Measurements from ENCODE around the gene OCRL. TPM values are rescaled to one million over a fixed set of nuclear protein-coding genes. Genes with fewer than 3 reads are reported as not detected.

OCRL gene
- total RNA-seq, 2 donors from 2014 or later = 10.6 to 12.6 TPM

GRCh38 chrX:129497146-129497843 is 42.8 kb upstream of the OCRL start:
- Histone ChIP-seq H3K4me1 (no peaks in the 10 kb centered on the region), H3K27me3 (no peaks in the 10 kb centered on the region), H3K27ac (no peak overlapping the region), H3K9me3 (no peaks in the 10 kb centered on the region), H3K36me3 (peaks cover 30% of the 10 kb centered on the region), H3K4me3 (no peak overlapping the region)
- no peak for TF ChIP-seq CTCF (IDR thresholded peaks at IDR 0.05)
- DNase-seq (ENCODE audit: low spot score) = no peak

- DNase-seq (ENCODE audit: low spot score) = no peak
- H3K9me3 ChIP-seq = no peaks in the 10 kb centered on the region
- no peak overlapping the region for H3K4me3 ChIP-seq
- no peak for TF ChIP-seq CTCF (IDR thresholded peaks at IDR 0.05)
- H3K27ac ChIP-seq = no peak overlapping the region
- H3K4me1 ChIP-seq = no peaks in the 10 kb centered on the region
- H3K27me3 ChIP-seq = no peaks in the 10 kb centered on the region
- H3K36me3 ChIP-seq = peaks cover 26% of the 10 kb centered on the region
These were observed 29.7 kb upstream of the OCRL start for GRCh38 chrX:129510331-129510730.

GRCh38 chrX:129511689-129512088 is 28.4 kb upstream of the OCRL start:
- H3K36me3 ChIP-seq = peaks cover 16% of the 10 kb centered on the region

GRCh38 chrX:129512409-129512808 is 27.6 kb upstream of the OCRL start:
- no peak overlapping the region for H3K27ac ChIP-seq
- no peaks in the 10 kb centered on the region for H3K27me3 ChIP-seq
- no peak for DNase-seq (ENCODE audit: low spot score)
- peaks cover 14% of the 10 kb centered on the region for H3K36me3 ChIP-seq
- H3K9me3 ChIP-seq = no peaks in the 10 kb centered on the region
- no peak overlapping the region for H3K4me3 ChIP-seq
- no peak for TF ChIP-seq CTCF (IDR thresholded peaks at IDR 0.05)
- no peaks in the 10 kb centered on the region for H3K4me1 ChIP-seq

More at GRCh38 chrX:129511689-129512088, 28.4 kb upstream of the OCRL start:
- TF ChIP-seq CTCF (IDR thresholded peaks at IDR 0.05) = no peak
- H3K4me1 ChIP-seq = no peaks in the 10 kb centered on the region
- H3K4me3 ChIP-seq = no peak overlapping the region
- H3K27me3 ChIP-seq = no peaks in the 10 kb centered on the region
- no peak overlapping the region for H3K27ac ChIP-seq
- DNase-seq (ENCODE audit: low spot score) = no peak
- no peaks in the 10 kb centered on the region for H3K9me3 ChIP-seq

- H3K9me3 ChIP-seq = no peaks in the 10 kb centered on the region
- DNase-seq (ENCODE audit: low spot score) = no peak
- H3K4me3 ChIP-seq = no peak overlapping the region
- H3K27ac ChIP-seq = no peak overlapping the region
- peaks cover 6% of the 10 kb centered on the region for H3K36me3 ChIP-seq
- no peak for TF ChIP-seq CTCF (IDR thresholded peaks at IDR 0.05)
- peaks cover 0 to under 1% of the 10 kb centered on the region in 2 donors for H3K4me1 ChIP-seq
- no peaks in the 10 kb centered on the region for H3K27me3 ChIP-seq
These were observed 23.7 kb upstream of the OCRL start for GRCh38 chrX:129516402-129516801.

- no peak for DNase-seq (ENCODE audit: low spot score)
- H3K9me3 ChIP-seq = no peaks in the 10 kb centered on the region
- H3K36me3 ChIP-seq = no peaks in the 10 kb centered on the region
- no peak for TF ChIP-seq CTCF (IDR thresholded peaks at IDR 0.05)
- no peak overlapping the region for H3K4me3 ChIP-seq
- H3K27ac ChIP-seq = no peak overlapping the region
- peaks cover 0 to 3% of the 10 kb centered on the region in 2 donors for H3K4me1 ChIP-seq
- no peaks in the 10 kb centered on the region for H3K27me3 ChIP-seq
These were observed 19.9 kb upstream of the OCRL start for GRCh38 chrX:129520151-129520550.

Measured in right atrium auricular region (tissue), 2 donors.